KMS-11 (cell line): ENCODE data around the gene KRT6A.
"Not testable (repeated sequence)": the region's sequence is repeated elsewhere in the genome, so short reads cannot be mapped to it uniquely, and the experiment has no call there.

Experiments
- H2AFZ ChIP-seq: fragments of 200-600 bp; sonication (generic); 2 replicates; pipeline ENCODE4 v1.6.1; 2016; ENCODE audit warnings: antibody characterized with exemption, mixed run types, low read depth
- H3K27ac ChIP-seq: fragments of 200-600 bp; sonication (generic); 2 replicates; pipeline ENCODE4 v1.6.1; 2016; ENCODE audit warnings: mild to moderate bottlenecking, mixed run types
- H3K27me3 ChIP-seq: fragments of 200-600 bp; sonication (generic); 2 replicates; pipeline ENCODE4 v1.6.1; 2017; ENCODE audit warnings: mild to moderate bottlenecking, low read depth, mixed run types, moderate library complexity; ENCODE audit not compliant: insufficient read depth
- H3K36me3 ChIP-seq: fragments of 200-600 bp; sonication (generic); 2 replicates; pipeline ENCODE4 v1.6.1; 2017; ENCODE audit warnings: mild to moderate bottlenecking, mixed run types; ENCODE audit not compliant: insufficient read depth
- H3K4me1 ChIP-seq: fragments of 200-600 bp; sonication (generic); 2 replicates; pipeline ENCODE4 v1.6.1; 2016; ENCODE audit warnings: mild to moderate bottlenecking, low read depth, mixed run types; ENCODE audit not compliant: poor library complexity, severe bottlenecking
- H3K4me2 ChIP-seq: fragments of 200-600 bp; sonication (generic); 2 replicates; pipeline ENCODE4 v1.7.0; 2016; ENCODE audit warnings: mild to moderate bottlenecking, mixed run types
- H3K4me3 ChIP-seq: fragments of 200-600 bp; sonication (generic); IDR thresholded peaks from 2 replicates; pipeline ENCODE4 v1.6.1; 2017; ENCODE audit warnings: low read depth, low read length, mixed read lengths; ENCODE audit not compliant: insufficient read depth
- H3K79me2 ChIP-seq: fragments of 200-600 bp; sonication (generic); 2 replicates; pipeline ENCODE4 v1.6.1; 2016; ENCODE audit warnings: low read depth, mixed run types; ENCODE audit not compliant: insufficient read depth
- H3K9ac ChIP-seq: fragments of 200-600 bp; sonication (generic); 2 replicates; pipeline ENCODE4 v1.6.1; 2016; ENCODE audit warnings: mild to moderate bottlenecking, mixed run types
- H4K20me1 ChIP-seq: fragments of 200-600 bp; sonication (generic); 2 replicates; pipeline ENCODE4 v1.6.1; 2016; ENCODE audit warnings: mild to moderate bottlenecking, mixed run types; ENCODE audit not compliant: insufficient read depth
- CTCF ChIP-seq: fragments of 200-600 bp; sonication (generic); conservative IDR thresholded peaks from 2 replicates; pipeline ENCODE4 v1.6.1; 2017; ENCODE audit warnings: low read depth, mild to moderate bottlenecking, antibody characterized with exemption, low read length, moderate library complexity, mixed read lengths

Gene KRT6A

GRCh38 chr12:52494518-52494917 is 1.5 kb upstream of the KRT6A start:
- Histone ChIP-seq H3K27me3 (peaks cover 15% of the 10 kb centered on the region; the same call in 1 of the 2 replicates), H3K4me3 (no peak overlapping the region), H2AFZ (no peak overlapping the region), H4K20me1 (no peaks in the 10 kb centered on the region), H3K36me3 (no peaks in the 10 kb centered on the region), H3K4me2 (no peak overlapping the region), H3K79me2 (no peaks in the 10 kb centered on the region), H3K9ac (no peak overlapping the region), H3K4me1 (no peaks in the 10 kb centered on the region), H3K27ac (no peak overlapping the region)
- TF ChIP-seq CTCF, result no peak

- H3K4me2 ChIP-seq, result no peak overlapping the region
- no peak overlapping the region for H3K9ac ChIP-seq
- H3K4me1 ChIP-seq, result no peaks in the 10 kb centered on the region
- no peaks in the 10 kb centered on the region for H4K20me1 ChIP-seq
- H3K27me3 ChIP-seq, result peaks cover 15% of the 10 kb centered on the region; the same call in 1 of the 2 replicates
- no peaks in the 10 kb centered on the region for H3K79me2 ChIP-seq
- no peak overlapping the region for H3K27ac ChIP-seq
- H2AFZ ChIP-seq, result no peak overlapping the region
- no peak for TF ChIP-seq CTCF
- no peak overlapping the region for H3K4me3 ChIP-seq
- H3K36me3 ChIP-seq, result no peaks in the 10 kb centered on the region
Observed at GRCh38 chr12:52494100-52494499, 1.0 kb upstream of the KRT6A start.

- H2AFZ ChIP-seq, H3K27ac ChIP-seq, H3K9ac ChIP-seq, H3K4me3 ChIP-seq, H3K36me3 ChIP-seq, H3K79me2 ChIP-seq, H3K4me1 ChIP-seq, H4K20me1 ChIP-seq, H3K4me2 ChIP-seq: not testable (repeated sequence)
- H3K27me3 ChIP-seq, result peaks cover 15% of the 10 kb centered on the region; the same call in 1 of the 2 replicates
Observed at GRCh38 chr12:52492405-52492804, 652 bp downstream of the KRT6A start.

GRCh38 chr12:52491495-52491894 is 1.6 kb downstream of the KRT6A start:
- H3K36me3 ChIP-seq, H3K9ac ChIP-seq, H3K4me3 ChIP-seq, H2AFZ ChIP-seq, H3K4me1 ChIP-seq, H3K4me2 ChIP-seq, H3K79me2 ChIP-seq, H4K20me1 ChIP-seq, H3K27ac ChIP-seq: not testable (repeated sequence)
- peaks cover 15% of the 10 kb centered on the region; the same call in 1 of the 2 replicates for H3K27me3 ChIP-seq

GRCh38 chr12:52488736-52489135 is 4.3 kb downstream of the KRT6A start:
- Histone ChIP-seq H3K4me1 (no peaks in the 10 kb centered on the region), H3K79me2 (no peaks in the 10 kb centered on the region), H3K9ac (no peak overlapping the region), H2AFZ (no peak overlapping the region), H3K4me3 (no peak overlapping the region), H3K36me3 (no peaks in the 10 kb centered on the region), H4K20me1 (no peaks in the 10 kb centered on the region), H3K4me2 (no peak overlapping the region), H3K27ac (no peak overlapping the region), H3K27me3 (peaks cover 15% of the 10 kb centered on the region; the same call in 1 of the 2 replicates)
- TF ChIP-seq CTCF, result no peak

- H3K9ac ChIP-seq, H3K4me3 ChIP-seq, H3K27ac ChIP-seq, H4K20me1 ChIP-seq, H3K4me2 ChIP-seq, H2AFZ ChIP-seq, H3K4me1 ChIP-seq, H3K36me3 ChIP-seq, H3K79me2 ChIP-seq: not testable (repeated sequence)
- peaks cover 15% of the 10 kb centered on the region; the same call in 1 of the 2 replicates for H3K27me3 ChIP-seq
Observed at GRCh38 chr12:52487744-52488443, 5.2 kb downstream of the KRT6A start.
